Activated naive CD4-positive, alpha-beta T cell treated with anti-CD3 and anti-CD28 coated beads, Interleukin-2, amount 50 U/mL, for 24 hours (primary cell): Measurements from ENCODE around the gene GPR89B.
"Not testable (repeated sequence)": the region's sequence is repeated elsewhere in the genome, so short reads cannot be mapped to it uniquely, and the experiment has no call there.

Source experiments
- H3K27ac Mint-ChIP-seq: one replicate; pipeline ENCODE4 v1.8.0; 2021; ENCODE audit warnings: mild to moderate bottlenecking, mixed read lengths
- H3K27me3 Mint-ChIP-seq: one replicate; pipeline ENCODE4 v1.8.0; 2021; ENCODE audit warnings: mixed read lengths
- H3K36me3 Mint-ChIP-seq: one replicate; pipeline ENCODE4 v1.8.0; 2021; ENCODE audit warnings: mixed read lengths
- H3K4me1 Mint-ChIP-seq: one replicate; pipeline ENCODE4 v1.8.0; 2021; ENCODE audit warnings: mixed read lengths
- H3K4me3 Mint-ChIP-seq: one replicate; pipeline ENCODE4 v1.8.0; 2021; ENCODE audit warnings: mild to moderate bottlenecking, mixed read lengths
- H3K9me3 Mint-ChIP-seq: one replicate; pipeline ENCODE4 v1.8.0; 2021; ENCODE audit warnings: mixed read lengths

GPR89B gene

GRCh38 chr1:147928236-147929132 lies at the start of gene GPR89B:
TSS of gene GPR89B (plus strand) at chr1:147928420. CDS start at chr1:147928537, 117 bp downstream.
- peak within 1 kb of the TSS; percentile 85 for H3K4me3 Mint-ChIP-seq
- H3K9me3 Mint-ChIP-seq, H3K27me3 Mint-ChIP-seq, H3K36me3 Mint-ChIP-seq: not testable (repeated sequence)
- peak within 1 kb of the TSS; percentile 68 for H3K27ac Mint-ChIP-seq
- peaks cover 35% of the 10 kb centered on the region for H3K4me1 Mint-ChIP-seq

GRCh38 chr1:147879911-147880310 lies 48.3 kb upstream of the GPR89B start:
- H3K4me1 Mint-ChIP-seq: no peaks in the 10 kb centered on the region
- peaks cover 9% of the 10 kb centered on the region for H3K9me3 Mint-ChIP-seq
- peaks cover 3% of the 10 kb centered on the region for H3K27me3 Mint-ChIP-seq
- H3K36me3 Mint-ChIP-seq: peaks cover 2% of the 10 kb centered on the region
- no peak overlapping the region for H3K4me3 Mint-ChIP-seq
- no peak overlapping the region for H3K27ac Mint-ChIP-seq

GRCh38 chr1:147882535-147882934 lies 45.7 kb upstream of the GPR89B start:
- Mint-ChIP-seq H3K4me3 (no peak overlapping the region), H3K4me1 (no peaks in the 10 kb centered on the region), H3K27me3 (no peaks in the 10 kb centered on the region), H3K9me3 (peaks cover 9% of the 10 kb centered on the region), H3K36me3 (peaks cover 2% of the 10 kb centered on the region), H3K27ac (no peak overlapping the region)

- Mint-ChIP-seq H3K36me3 (no peaks in the 10 kb centered on the region), H3K4me1 (no peaks in the 10 kb centered on the region), H3K4me3 (no peak overlapping the region), H3K27ac (no peak overlapping the region), H3K27me3 (peaks cover 1% of the 10 kb centered on the region), H3K9me3 (no peaks in the 10 kb centered on the region)
Observed at GRCh38 chr1:147890177-147890790, 37.9 kb upstream of the GPR89B start.

GRCh38 chr1:147891088-147891487 lies 37.1 kb upstream of the GPR89B start:
- Mint-ChIP-seq H3K9me3 (no peaks in the 10 kb centered on the region), H3K4me3 (no peak overlapping the region), H3K27me3 (peaks cover 1% of the 10 kb centered on the region), H3K4me1 (no peaks in the 10 kb centered on the region), H3K36me3 (no peaks in the 10 kb centered on the region), H3K27ac (no peak overlapping the region)

GRCh38 chr1:147892216-147892615 lies 36.0 kb upstream of the GPR89B start:
- Mint-ChIP-seq H3K36me3 (no peaks in the 10 kb centered on the region), H3K27me3 (peaks cover 1% of the 10 kb centered on the region), H3K4me3 (no peak overlapping the region), H3K4me1 (no peaks in the 10 kb centered on the region), H3K9me3 (no peaks in the 10 kb centered on the region), H3K27ac (no peak overlapping the region)

- H3K27ac Mint-ChIP-seq: no peak overlapping the region
- H3K4me1 Mint-ChIP-seq: no peaks in the 10 kb centered on the region
- H3K9me3 Mint-ChIP-seq: no peaks in the 10 kb centered on the region
- no peak overlapping the region for H3K4me3 Mint-ChIP-seq
- no peaks in the 10 kb centered on the region for H3K36me3 Mint-ChIP-seq
- peaks cover 1% of the 10 kb centered on the region for H3K27me3 Mint-ChIP-seq
Observed at GRCh38 chr1:147892731-147893214, 35.4 kb upstream of the GPR89B start.

- Mint-ChIP-seq H3K4me1 (no peaks in the 10 kb centered on the region), H3K27ac (no peak overlapping the region), H3K9me3 (no peaks in the 10 kb centered on the region), H3K36me3 (no peaks in the 10 kb centered on the region), H3K27me3 (peaks cover 1% of the 10 kb centered on the region), H3K4me3 (no peak overlapping the region)
Observed at GRCh38 chr1:147895123-147895522, 33.1 kb upstream of the GPR89B start.

GRCh38 chr1:147897029-147897752 lies 31.0 kb upstream of the GPR89B start:
- peaks cover 1% of the 10 kb centered on the region for H3K27me3 Mint-ChIP-seq
- H3K27ac Mint-ChIP-seq: no peak overlapping the region
- H3K36me3 Mint-ChIP-seq: no peaks in the 10 kb centered on the region
- H3K4me1 Mint-ChIP-seq: no peaks in the 10 kb centered on the region
- H3K4me3 Mint-ChIP-seq: no peak overlapping the region
- H3K9me3 Mint-ChIP-seq: no peaks in the 10 kb centered on the region

- H3K27ac Mint-ChIP-seq: no peak overlapping the region
Observed at GRCh38 chr1:147897789-147898188, 30.4 kb upstream of the GPR89B start.

GRCh38 chr1:147902253-147902845 lies 25.9 kb upstream of the GPR89B start, which contains the start of gene GJA8:
TSS of gene GJA8 (plus strand) at chr1:147902795. CDS start at chr1:147907956, 5,161 bp downstream.
- Mint-ChIP-seq H3K4me1 (no peaks in the 10 kb centered on the region), H3K27me3 (no peaks in the 10 kb centered on the region), H3K36me3 (no peaks in the 10 kb centered on the region), H3K27ac (no peak within 1 kb of the TSS), H3K4me3 (no peak within 1 kb of the TSS), H3K9me3 (no peaks in the 10 kb centered on the region)

More at GRCh38 chr1:147897789-147898188, 30.4 kb upstream of the GPR89B start:
- no peak overlapping the region for H3K4me3 Mint-ChIP-seq
- H3K36me3 Mint-ChIP-seq: no peaks in the 10 kb centered on the region
- H3K9me3 Mint-ChIP-seq: no peaks in the 10 kb centered on the region
- H3K27me3 Mint-ChIP-seq: peaks cover under 1% of the 10 kb centered on the region
- no peaks in the 10 kb centered on the region for H3K4me1 Mint-ChIP-seq

- Mint-ChIP-seq H3K36me3 (no peaks in the 10 kb centered on the region), H3K27ac (no peak overlapping the region), H3K4me1 (no peaks in the 10 kb centered on the region), H3K27me3 (no peaks in the 10 kb centered on the region), H3K4me3 (no peak overlapping the region), H3K9me3 (no peaks in the 10 kb centered on the region)
Observed at GRCh38 chr1:147904726-147905125, 23.5 kb upstream of the GPR89B start.

- no peaks in the 10 kb centered on the region for H3K27me3 Mint-ChIP-seq
- H3K4me1 Mint-ChIP-seq: no peaks in the 10 kb centered on the region
- no peaks in the 10 kb centered on the region for H3K36me3 Mint-ChIP-seq
- no peak overlapping the region for H3K4me3 Mint-ChIP-seq
- no peak overlapping the region for H3K27ac Mint-ChIP-seq
- H3K9me3 Mint-ChIP-seq: no peaks in the 10 kb centered on the region
Observed at GRCh38 chr1:147907786-147908509, 20.3 kb upstream of the GPR89B start.

- Mint-ChIP-seq H3K27ac (no peak overlapping the region), H3K4me1 (no peaks in the 10 kb centered on the region), H3K4me3 (no peak overlapping the region), H3K9me3 (no peaks in the 10 kb centered on the region), H3K27me3 (peaks cover 8% of the 10 kb centered on the region), H3K36me3 (no peaks in the 10 kb centered on the region)
Observed at GRCh38 chr1:147912553-147912952, 15.7 kb upstream of the GPR89B start.
